Activated CD8-positive, alpha-beta memory T cell treated with anti-CD3 and anti-CD28 coated beads, Interleukin-2, amount 50 U/mL, for 1 hour (primary cell): ENCODE measurements around the gene C4orf33.
"Not testable (repeated sequence)": the region's sequence is repeated elsewhere in the genome, so short reads cannot be mapped to it uniquely, and the experiment has no call there.

ENCODE experiments used
- DNase-seq: peaks from one replicate; pipeline ENCODE4 v3.0.0-alpha.2; 2020; ENCODE audit errors: extremely low read depth

C4orf33 gene, protein sequence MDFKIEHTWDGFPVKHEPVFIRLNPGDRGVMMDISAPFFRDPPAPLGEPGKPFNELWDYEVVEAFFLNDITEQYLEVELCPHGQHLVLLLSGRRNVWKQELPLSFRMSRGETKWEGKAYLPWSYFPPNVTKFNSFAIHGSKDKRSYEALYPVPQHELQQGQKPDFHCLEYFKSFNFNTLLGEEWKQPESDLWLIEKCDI

DNA sequence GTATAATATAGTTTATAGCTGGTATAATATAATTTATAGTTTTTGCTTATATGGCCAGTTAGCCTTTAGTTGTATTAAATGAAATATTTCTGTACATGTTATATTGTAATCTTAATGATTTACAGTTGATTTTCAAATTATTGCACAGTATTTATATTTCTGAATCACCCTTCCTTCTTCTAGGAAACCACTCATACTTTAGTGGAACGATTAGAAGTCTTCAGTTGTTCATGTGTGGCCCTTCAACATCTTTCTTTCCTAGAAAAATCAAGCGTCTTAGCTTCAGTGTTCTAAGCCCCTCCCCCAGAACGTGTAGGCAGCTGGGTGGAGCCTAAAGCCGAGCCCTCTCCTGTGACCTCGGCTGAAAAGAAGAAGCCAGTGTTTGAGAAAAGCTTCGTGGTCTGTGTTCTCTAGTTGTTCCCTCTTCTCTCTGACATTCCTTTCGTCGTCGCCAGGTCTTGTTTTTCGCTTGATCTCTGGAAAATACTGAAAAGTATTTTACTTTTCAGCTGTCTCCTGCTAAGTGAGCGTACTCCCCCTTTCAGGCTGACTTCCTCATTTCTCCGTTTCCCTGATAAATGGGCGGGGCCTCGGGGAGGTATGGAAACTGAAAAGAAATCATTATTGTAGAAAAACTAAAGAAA is at the start of gene C4orf33:
C4orf33 (plus strand) TSS at position 342 of the 644 bp plus-strand sequence. CDS start 6,459 bp downstream, outside the sequence.
- peak; percentile 41 for DNase-seq

DNA sequence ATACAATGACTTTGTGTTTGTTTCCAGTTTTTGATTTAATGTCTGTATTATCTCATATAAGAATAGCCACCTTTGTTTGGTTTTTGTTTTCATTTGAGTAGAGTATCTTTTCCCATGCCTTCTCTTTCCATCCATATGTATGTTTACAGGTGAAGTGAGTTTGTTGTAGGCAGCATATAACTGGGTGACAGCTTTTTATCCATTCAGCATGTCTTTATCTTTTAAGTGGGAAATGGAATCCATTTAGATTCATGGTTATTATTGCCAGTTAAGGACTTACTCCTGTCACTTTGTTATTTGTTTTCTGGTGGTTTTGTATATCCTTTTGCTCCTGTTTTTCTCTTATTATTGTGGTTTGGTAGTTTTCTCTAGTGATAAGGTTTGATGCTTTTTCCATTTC is 36.9 kb upstream of the C4orf33 start:
- no peak for DNase-seq

DNA sequence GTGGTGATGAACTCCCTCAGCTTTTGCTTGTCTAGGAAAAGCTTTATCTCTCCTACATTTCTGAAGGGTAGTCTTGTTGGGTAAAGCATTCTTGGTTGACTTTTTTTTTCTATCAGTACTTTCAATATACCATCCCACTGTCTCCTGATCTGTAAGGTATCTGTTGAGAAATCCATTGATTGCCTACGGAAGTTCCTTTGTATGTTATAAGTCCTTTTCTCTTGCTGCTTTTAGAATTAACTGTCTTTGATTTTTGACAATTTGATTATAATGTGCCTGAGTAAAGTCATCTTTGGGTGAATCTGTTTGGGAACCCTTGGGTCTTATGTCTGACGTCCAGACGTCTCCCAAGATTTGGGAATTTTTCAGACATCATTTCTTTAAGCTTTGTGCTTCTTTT is 33.4 kb upstream of the C4orf33 start:
- no peak for DNase-seq

DNA sequence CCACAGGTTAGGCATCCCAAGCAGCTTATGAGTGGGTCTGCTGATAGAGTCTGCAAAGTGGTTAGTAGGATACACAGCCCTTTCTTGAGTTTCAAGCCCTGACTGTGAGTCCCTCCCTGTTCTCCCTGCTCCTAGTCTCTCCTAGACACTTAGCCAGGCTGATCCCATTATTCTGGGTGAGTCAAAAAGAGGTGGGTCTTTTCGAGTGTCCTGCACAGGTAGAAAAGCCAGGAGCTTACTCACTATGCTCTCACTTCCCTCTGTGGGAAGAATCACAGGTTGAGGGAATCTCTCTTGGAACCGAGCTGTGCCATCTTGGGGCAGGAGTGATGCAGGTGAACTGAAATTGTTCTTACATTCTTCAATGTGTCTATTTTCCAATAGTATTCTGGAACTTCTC is 32.3 kb upstream of the C4orf33 start:
- DNase-seq, result no peak

DNA sequence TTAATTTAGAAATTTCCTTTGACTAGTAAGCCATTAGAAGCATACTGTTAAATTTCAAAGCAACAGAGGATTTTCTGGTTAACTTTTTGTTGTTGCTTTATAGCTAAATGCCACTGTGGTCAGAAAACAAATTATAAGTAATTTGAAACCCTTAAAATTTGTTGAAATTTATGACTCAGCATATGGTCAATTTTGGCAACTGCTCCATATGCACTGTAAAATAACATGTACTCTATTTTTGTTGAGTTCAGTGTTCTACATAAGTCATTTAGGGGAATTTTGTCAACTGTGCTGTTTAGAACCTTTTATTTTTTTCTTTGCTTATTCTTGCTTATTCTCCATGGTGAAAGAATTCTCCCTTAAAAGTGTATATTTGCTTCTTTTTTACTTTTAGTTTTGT is 31.2 kb upstream of the C4orf33 start:
- DNase-seq, result no peak

DNA sequence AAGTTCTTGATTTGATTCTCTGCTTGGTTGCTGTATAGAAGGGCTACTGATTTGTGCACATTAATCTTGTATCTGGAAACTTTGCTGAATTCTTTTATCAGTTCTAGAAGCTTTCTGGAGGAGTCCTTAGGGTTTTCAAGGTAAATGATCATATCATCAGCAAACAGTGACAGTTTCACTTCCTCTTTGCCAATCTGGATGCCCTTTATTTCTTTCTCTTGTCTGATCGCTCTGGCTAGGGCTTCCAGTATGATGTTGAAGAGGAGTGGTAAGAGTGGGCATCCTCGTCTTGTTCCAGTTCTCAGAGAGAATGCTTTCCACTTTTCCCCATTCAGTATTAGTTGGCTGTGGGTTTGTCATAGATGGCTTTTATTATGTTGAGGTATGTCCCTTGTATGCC is 26.4 kb upstream of the C4orf33 start:
- not testable (repeated sequence) for DNase-seq

DNA sequence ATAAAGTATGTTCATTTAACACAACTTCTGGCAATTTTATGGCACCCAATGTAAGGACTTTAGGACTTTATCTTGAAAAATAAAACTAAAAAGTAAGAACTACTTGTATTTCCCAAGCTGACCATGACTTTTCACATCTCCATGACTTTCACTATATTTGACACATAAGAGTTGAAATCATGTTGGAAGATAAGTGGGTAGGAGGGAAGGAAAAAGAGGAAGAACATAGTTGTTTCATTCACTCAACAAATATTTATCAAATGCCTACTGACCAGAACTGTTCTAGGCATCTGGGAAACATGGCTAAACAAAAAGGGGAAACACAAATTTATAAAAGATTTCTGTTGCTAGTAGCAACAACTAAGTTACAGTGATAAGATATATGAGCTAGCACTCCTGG is 18.6 kb upstream of the C4orf33 start:
- no peak for DNase-seq

DNA sequence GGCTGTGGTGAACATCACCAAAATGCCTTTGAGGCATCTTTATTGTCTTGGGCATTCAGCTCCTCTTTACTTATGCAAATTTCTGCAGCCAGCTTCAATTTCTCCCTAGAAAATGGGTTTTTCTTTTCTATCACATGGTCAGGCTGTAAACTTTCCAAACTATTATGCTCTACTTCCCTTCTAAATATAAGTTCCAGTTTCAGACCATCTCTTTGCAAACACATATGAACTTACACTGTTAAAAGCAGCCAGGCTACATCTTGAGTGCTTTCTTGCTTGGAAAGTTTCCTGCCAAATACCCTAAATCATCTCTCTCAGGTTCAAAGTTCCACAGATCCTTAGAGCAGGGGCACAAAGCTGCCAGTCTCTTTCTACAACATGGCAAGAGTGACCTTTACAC is 15.8 kb upstream of the C4orf33 start:
- no peak for DNase-seq

DNA sequence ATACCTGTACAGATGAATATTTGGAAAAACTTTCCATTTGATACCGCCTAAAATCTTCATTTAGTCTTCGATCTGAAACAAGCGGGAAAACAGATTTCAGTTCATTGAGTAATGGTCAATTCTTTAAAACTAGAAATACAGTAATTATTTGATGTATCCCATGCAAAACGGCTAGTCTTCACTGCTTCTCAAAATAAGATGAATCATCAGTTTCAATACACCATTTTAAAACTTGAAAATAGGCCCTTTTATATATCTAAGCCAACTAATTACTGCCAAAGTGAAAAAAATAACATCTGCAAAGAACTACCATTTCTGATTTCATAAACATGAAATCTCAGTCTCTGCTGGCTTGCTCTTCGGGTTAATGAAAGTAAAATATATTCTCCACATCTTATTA is 13.7 kb upstream of the C4orf33 start:
- DNase-seq, result no peak

DNA sequence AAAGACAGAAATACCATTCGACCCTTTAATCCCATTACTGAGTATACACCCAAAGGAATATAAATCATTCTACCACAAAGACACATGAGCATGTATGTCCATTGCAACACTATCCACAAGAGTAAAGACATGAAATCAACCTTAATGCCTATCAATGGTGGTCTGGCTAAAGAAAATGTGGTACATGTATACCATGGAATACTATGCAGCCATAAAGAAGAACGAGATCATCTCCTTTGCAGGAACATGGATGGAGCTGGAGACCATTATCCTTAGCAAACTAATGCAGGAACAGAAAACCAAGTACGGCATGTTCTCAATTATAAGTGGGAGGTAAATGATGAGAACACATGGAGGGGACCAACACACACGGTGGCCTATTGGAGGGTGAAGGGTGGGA is 10.5 kb upstream of the C4orf33 start:
- DNase-seq, result no peak

DNA sequence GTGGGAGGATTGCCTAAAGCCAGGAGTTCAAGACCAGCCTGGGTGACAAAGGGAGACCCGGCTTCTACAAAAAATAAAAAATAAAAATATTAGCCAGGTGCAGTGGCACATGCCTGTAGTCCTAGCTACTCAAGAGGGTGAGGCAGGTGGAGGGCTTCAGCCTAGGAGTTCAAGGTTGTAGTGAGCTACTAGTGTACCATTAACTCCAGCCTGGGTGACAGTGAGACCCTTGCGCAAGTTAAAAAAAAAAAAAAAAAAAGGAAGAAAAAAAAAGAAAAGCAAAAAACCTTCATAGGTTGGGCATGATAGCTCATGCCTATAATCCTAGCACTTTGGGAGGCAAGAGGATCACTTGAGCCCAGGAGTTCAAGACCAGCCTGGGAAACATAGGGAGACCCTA is 8.4 kb upstream of the C4orf33 start:
- no peak for DNase-seq

DNA sequence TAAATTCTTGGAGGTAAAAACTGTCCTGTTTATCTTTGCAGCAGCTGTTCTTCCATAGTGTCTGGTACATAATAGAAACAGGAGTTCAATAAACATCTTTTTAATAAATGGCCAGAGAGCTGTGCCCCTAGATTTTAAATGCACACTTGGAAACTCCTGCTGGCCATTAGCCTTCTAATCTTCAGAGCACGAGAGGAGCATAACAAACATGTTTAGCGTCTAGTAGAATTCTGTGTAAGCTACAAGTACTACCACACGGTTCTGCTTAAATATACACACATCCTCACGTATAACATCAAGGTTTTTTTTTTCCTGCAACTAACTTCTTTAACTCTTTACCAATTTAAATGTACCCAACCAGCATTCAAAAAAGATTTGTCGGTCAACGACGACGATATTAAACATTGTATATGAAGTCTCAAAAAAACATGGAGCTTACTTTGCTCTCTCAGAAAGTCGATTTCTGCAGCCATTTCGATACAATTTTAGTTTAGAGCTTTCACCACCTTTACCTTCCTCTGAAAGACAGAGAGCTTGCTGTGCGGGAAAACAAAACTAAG is 3.2 kb upstream of the C4orf33 start:
- DNase-seq, result no peak

DNA sequence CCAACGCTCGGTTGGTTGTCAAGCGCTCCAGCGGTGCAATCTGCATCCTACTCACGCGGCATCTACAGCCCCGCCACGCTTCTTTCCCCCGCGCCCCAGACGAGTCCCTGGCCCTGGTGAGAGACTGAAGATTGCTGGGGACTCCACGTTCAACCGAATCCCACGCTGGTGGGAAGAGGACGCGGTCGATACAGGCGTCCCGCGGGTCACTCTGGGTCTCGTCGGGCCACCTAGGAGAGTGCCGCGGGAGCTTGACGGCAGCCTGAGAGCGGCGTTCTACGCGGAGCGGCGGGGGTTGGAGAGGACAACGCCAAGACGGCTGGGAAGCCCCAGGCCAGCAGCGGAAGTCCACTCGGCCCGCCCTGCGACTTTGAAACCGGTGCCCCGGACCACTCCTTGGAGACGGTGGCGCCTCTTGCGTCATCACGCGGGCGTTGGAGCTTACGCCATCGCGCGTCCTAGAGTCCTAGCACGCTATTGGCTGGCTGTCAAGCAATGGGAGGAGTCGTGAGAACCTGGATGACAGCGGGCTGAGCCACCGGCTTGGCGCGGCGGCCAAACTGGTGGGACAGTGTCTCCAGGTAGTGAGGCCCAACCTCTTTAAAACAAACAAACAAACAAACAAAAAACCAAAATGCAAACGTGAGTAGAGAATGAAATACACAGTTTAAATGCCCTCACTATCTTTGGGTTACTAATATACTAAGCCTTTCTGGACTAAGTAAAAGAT is 2.6 kb upstream of the C4orf33 start, which contains the start of gene SCLT1:
SCLT1 (minus strand) TSS at position 349 of the 730 bp plus-strand sequence. CDS start 436 bp downstream, outside the sequence.
- peak; percentile 87 for DNase-seq

DNA sequence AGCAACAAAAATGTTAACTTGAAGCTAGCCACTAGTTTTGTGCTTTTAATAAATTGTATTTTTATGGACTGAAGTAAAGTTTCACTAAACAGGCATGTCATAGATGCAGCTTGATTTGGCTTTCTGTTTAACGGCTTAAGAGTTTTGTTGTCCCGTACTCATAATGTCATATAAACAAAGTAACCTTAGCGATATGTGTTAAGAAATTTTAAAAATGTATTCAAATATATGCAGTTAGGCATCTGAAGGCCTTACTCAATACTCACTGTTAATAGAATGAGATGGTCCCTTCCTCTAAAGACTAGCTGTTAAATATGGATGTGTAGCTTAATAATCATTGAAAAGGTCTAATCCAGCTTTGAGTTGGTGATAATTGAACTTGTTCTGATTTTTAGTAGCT is 1.6 kb upstream of the C4orf33 start:
- no peak for DNase-seq

DNA sequence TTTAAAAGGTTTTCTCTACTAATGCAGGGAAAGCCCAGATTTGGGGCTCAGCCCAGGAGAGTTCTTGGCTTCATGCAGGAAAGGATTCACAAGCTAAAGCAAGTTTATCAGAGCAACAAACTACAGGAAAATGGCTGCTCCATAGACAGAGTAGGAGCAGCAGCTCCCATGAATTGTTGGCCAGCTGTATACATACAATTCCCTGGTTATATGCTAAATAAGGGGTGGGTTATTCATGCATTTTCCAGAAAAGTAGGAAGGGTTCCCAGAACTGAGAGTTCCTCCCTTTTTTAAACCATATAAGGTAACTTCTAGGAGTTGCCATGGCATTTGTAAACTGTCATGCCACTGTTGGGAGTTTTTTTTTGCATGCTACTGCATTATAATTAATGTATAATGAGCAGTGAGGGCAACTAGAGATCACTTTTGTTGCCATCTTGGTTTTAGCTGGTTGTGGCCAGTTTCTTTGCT is 2.6 kb downstream of the C4orf33 start:
- no peak for DNase-seq

DNA sequence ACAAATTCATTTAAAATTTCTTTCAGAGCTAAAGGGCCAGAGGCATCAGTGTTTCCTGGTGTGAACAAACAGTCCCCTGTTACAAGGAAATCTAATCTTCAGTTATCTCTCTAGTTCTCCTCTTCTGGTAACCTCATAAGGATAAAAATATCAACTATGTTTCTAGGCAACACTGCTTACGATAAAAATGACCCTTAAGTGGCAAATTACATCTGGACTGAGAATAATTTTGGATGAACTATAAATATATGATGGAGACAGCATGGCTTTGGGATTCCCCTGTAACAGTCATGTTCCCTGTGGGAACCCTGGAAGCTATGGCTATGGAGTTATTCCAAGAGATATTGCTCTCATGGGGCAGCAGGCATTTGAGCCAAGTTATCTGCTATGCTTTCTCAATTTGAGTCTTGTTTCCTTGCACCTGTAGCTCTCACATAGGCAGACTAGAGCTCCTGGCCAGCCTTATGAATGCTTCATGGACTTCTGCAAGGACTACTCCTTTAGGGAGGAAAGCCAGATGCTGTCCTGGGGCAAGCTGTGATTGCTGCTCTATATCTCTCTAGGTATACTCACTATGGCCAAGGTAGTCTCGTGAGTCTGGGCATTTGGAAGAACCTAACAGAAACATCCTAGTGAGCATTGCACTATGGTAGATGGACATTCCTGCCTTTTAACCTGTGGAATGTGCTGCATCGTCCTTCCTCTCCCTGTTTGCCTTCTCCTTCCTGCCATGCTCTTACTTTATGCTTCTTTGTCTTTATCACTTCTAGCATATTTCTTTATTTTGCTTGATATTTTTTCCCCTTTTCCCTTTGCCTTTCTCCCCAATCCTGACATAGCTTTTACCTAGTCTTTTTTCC is 14.2 kb downstream of the C4orf33 start:
- no peak for DNase-seq

DNA sequence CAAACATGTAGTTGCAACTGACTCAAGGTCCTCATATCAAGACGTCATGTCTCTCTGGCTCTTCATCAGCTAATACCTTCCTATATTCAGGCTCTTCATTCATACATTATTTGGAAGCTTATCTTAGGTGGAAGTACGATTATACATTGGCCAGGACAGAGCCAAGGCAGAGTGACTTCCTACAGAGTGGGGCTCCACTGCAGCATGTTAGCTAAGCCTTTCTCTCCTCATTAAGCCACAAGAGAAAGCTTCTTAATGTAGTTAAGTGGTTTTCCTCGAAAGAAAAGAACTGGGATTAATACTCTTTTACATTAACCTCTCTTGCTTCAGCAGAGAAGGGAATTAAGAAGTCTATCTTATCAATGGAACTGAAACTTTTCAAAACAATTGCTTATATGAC is 15.0 kb downstream of the C4orf33 start:
- DNase-seq, result no peak

DNA sequence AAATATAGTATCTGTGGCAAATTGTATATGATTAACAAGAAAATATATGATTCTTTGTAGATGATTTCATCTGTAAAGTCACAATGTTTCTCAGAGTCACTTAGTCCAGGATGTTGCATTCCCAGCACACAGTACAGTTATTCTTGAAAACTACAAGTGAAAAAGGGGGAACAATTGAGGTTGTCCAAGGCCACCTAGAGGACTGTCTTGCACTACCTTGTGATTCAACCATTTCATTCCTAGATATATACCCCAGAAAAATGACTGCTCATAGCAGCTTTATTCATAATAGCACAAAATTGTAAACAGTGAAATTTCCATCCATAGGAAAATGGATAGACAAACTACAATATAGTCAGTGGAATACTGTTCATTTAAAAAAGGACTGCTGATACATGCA is 16.0 kb downstream of the C4orf33 start:
- DNase-seq, result no peak

DNA sequence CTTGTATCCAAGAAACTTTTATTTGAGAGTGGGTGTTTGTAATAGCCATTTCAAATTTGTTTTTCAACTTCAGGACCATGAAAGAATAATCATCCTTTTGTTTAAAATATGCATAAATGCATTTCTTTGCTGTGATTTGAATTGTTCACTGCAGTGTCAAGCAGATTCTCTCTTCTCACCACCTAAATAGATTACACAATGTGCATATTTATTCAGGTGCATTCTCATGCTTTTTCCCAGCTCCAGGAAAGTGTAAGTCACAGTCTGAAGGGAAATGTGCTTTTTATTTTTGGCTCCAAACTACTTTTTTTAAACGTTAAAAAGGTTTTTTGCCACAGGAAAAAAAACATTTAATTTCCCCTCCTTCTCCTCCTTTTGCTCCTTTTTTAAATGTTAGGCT is 17.5 kb downstream of the C4orf33 start:
- DNase-seq, result no peak

DNA sequence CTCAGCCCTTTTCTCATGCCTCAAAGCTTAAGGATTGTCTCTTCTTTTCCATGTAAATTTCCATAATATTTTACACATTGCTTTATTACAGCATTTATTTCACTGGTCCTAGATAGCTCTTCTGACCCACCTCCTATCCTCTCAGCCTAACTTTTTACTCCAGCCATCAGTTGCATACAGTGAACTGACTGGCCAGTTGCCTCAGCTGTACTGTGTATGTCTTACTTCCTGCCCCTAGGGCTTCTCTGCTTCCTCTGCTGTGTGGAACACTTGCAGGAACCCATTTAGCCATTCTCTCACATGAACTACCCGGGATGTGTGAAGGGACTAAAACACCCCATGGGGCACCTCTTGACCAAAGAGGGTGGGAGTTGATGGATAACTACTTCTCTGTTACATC is 18.0 kb downstream of the C4orf33 start:
- no peak for DNase-seq

DNA sequence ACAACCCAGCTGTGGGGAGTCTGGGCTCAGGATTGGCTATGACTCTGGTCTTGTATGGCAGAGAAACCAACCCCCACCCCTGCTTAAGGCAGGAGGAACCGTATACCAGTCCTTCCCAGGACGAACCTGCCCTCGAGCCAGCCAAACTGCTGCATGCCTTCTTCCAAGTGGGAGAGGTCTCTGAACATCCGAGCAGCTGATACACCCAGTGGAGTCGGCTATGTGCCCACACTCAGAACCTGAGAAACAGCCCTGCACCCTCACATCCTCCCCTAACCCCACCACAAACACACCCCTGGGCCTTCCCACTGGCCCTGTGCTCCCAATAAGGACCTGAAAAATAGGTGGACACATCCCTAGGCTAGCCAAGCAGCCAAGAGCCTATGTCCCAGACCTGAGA is 21.8 kb downstream of the C4orf33 start:
- DNase-seq, result no peak

DNA sequence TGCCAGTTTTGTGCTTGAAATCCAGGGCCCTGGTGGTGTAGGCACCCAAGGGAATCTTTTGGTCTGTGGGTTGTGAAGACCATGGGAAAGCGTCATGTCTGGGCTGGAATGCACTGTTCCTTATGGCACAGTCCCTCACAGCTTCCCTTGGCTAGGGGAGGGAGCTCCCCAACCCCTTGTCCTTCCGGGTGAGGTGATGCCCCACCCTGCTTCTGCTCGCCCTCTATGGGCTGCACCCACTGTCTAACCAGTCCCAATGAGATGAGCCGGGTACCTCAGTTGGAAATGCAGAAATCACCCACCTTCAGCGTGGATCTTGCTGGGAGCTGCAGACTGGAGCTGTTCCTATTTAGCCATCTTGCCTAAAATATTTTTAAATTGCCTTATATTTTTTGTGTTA is 30.7 kb downstream of the C4orf33 start:
- not testable (repeated sequence) for DNase-seq
